DMS79 (cell line): ENCODE results near the gene NEUROG3.
"Not testable (repeated sequence)": the region's sequence is repeated elsewhere in the genome, so short reads cannot be mapped to it uniquely, and the experiment has no call there.

Source experiments
- DNase-seq: peaks from one replicate; lab custom pipeline; 2025; lab: John Stamatoyannopoulos, UW

NEUROG3 gene

GRCh38 chr10:69571618-69572158 is 1.5 kb downstream of the NEUROG3 start:
- DNase-seq = no peak

DNA sequence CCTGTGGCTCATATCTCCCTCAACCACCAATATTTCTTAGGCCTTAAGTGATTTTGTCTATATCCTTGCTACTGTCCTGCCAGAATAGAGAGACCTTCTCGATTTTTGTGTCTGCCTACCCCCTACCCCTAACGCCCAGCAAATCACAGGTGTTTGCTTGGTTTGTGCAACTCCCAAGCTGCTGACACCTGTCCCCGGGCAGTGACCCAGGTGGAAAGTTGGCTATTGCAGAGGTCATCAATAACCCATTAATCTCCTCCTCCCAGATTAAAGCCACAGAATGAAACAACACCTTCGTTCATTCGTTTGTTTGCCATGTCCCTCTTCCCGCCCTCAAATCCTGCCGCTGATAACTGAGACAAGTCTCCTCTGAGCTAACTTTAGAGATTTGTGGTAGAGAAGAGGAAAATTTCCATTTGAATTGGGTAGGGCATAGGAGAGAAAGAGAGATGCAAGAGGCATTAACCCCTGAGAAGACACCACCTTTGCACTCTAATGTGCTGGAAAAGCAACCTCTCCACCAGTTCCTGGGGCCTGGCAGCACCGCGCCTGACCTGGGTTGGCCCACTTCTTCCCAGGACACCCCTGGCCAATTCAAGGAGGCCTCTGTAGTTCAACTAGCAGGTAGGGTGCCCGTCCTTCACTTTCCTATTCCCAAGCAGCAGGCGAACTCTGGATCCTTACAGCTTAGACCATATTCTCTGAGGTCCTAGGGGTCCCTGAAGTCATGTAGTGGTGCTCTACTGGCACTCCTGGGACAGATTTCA is 3.0 kb downstream of the NEUROG3 start:
- DNase-seq = no peak

GRCh38 chr10:69569396-69569934 is 3.8 kb downstream of the NEUROG3 start:
- DNase-seq = no peak

DNA sequence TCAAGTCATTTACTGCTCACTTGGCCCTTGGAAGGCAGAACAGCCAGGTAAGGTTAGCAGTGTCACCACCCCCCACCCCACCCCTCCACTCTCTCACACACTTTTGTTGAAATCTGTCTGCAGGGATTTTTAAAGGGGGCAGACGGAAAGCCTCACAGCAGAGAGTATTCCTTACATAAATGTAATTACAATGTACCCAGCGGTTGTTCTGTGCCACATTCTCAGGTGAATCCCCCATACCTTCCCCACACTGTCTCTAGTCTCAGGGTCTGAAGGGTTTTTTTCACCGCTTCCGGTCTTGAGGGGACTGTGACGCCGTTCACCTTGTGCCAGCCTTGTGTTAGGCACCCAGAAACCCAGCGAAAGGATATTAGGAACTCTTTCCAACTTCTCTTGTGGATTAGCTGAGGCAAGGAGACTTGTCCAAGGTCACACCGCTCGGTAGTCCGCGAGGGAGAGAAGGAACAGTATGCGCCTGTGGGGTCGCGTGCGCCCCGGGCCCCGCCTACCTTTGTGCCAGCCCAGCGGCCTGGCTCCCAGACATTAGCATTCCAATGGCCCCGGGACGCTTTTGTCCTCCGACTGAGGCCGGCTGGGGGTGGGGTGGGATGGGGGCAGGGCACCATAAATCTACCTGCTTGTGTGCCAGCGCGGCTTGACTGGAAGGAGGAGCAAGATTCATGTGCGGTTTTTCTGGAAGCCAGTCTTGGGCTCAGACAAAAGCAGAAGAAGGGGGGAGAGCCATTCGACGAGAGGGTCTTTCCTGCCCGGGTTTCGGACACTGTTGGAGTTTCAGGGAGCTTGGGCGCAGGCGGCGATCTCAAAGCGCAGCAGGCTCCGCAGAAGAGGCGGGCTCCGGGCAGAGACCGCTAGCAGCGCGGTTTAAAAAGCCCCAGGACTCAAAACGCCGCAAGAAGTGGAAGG is 4.5 kb downstream of the NEUROG3 start:
- DNase-seq = no peak

- no peak for DNase-seq
Measured at GRCh38 chr10:69567920-69568319, 5.3 kb downstream of the NEUROG3 start.

DNA sequence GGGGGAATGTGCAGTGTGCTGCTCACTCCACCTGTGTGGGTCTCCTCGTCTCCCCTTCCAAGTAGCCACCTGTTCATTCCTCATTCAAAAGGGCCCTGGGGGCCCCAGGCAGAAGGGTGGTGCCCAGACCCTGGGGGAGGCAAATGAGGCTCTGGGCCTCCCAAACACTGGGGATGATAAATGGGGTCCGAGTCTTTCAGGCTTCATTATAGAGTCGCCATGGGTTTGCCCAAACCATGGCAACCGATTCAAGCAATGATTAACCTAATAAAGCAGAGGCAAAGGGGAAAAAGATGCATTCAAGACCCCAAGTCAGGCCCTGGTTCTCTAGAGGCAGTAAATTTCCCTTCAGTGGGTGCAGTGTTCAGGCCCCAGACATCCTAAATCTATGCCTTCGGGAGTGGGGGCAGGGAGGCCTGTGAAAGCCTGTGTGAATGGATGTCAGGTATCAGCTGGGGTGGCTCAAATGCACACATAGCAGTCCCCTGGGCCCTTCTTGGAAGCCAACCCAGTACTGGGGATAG is 10.4 kb downstream of the NEUROG3 start:
- no peak for DNase-seq

GRCh38 chr10:69559525-69559924 is 13.7 kb downstream of the NEUROG3 start:
- no peak for DNase-seq

- DNase-seq = no peak
Measured at GRCh38 chr10:69558559-69558958, 14.7 kb downstream of the NEUROG3 start.

DNA sequence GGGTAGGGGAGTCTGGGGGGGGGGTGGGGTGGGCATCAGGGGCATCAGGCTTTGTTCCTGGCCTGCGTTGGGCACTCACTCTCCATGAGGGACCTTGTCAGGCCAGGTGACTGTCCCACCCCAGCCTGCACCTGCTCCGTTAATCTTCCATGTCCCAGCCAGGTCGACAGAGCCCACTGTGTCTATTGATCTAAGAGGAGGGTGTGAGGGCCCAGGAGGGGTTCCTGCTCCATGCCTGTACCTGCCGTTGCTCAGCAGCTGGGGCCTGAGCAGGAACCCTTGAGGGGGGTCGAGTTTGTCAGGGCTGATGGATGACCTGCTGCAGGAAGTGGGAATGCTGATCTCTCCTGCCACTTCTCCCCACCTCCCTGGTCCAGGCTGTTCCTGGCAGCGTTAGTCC is 18.6 kb downstream of the NEUROG3 start:
- no peak for DNase-seq

DNA sequence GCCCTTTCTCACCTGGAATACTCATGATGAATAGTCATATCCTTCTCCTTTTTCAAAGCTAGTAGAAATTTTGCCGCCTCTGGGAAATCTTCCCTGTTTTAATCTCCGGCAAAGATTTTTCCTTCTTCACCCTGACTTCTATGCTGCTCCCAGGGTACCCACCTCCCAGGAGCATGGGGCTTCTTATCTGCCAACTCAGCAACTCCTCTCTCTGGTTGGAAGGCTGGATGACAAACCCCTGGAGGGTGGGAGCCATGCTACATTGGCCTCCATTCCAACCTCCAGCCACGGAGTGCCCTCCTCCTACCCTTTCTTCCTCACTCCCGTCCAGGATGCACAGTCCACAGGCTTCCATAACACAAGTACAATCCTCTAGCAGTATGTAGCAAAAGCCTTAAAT is 19.9 kb downstream of the NEUROG3 start:
- no peak for DNase-seq

DNA sequence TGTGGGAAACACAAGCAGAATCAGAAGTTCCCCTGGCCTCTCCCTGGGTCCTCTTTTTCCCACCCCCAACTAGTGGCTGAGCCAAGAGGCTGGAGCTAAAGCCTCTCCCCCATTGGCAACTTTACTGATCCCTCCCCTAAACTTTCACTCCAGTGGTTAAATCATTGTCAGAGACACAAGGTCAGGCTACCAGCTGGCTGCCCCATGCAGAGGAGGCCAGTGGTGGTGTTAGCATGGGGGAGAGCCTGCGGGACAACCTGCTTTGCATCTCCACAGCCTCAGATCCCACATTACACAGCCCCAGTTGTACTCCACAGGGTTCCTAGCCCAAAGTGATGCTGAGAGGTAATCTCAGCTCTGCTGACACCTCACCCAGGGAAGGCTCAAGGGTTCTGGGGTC is 21.0 kb downstream of the NEUROG3 start:
- no peak for DNase-seq

GRCh38 chr10:69549959-69550358 is 23.3 kb downstream of the NEUROG3 start:
- no peak for DNase-seq

DNA sequence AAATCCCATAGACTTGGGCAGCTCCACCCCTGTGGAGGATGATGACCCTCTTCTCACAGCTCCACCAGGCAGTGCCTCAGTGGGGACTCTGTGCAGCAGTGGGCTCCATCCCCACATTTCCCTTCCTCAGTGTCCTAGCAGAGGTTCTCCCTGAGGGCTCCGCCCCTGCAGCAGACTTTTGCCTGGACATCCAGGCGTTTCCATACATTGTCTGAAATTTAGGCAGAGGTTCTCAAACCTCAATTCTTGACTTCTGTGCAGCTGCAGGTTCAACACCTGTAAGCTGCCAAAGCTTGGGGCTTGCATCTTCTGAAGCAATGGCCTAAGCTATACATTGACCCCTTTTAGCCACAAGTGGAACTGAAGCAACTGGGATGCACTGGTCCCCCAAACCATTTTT is 31.8 kb downstream of the NEUROG3 start:
- DNase-seq = no peak

DNA sequence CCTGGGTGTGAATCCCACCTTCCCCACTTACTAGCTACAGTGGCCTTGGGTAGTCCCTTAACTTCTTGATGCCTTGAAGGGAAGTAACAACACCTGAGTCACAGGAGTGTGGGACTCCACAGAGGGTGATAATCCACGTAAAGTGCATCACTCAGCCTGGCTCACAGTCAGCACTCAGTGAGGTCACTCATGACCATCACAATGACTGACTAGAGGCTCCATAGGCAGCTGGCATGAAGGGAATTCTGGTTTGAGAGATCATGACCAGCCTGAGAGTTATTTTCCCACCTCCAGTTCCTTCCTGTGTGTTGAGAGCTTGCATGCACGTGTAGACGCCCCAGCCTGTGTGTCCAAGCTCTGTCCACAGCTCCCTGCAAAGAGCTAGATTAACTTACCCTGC is 34.8 kb downstream of the NEUROG3 start:
- no peak for DNase-seq

- no peak for DNase-seq
Measured at GRCh38 chr10:69537449-69537848, 35.8 kb downstream of the NEUROG3 start.

DNA sequence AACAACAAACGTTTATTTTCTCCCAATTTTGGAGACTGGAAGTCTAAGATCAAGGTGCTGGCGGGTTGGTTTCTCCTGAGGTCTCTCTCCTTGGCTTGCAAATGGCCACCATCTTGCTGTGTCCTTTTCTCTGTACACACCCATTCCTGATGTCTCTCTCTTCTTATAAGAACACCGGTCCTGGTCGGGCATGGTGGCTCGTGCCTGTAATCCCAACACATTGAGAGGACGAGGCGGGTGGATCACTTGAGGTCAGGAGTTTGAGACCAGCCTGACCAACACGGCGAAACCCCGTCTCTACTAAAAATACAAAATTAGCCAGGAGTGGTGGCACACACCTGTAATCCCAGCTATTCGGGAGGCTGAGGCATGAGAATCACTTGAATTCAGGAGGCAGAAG is 36.7 kb downstream of the NEUROG3 start:
- DNase-seq = not testable (repeated sequence)

DNA sequence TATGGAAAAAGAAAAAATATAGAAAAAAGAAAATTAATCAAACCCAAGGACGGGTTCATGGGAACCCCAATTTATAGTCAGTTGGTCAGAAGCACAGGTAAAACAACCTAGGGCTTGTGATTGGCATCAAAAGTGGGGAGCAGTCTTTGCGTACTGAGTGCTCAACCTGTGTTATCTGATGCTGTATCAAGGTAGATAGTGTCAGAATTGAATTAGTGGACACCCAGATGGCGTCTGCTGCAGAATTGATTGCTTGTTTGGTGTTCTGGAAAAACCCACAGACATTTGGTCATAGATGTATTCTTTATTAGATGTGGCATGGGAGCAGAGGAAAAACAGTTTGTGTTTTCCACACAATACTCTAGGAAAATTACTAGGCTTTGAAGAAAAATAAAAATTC is 39.6 kb downstream of the NEUROG3 start:
- DNase-seq = no peak

DNA sequence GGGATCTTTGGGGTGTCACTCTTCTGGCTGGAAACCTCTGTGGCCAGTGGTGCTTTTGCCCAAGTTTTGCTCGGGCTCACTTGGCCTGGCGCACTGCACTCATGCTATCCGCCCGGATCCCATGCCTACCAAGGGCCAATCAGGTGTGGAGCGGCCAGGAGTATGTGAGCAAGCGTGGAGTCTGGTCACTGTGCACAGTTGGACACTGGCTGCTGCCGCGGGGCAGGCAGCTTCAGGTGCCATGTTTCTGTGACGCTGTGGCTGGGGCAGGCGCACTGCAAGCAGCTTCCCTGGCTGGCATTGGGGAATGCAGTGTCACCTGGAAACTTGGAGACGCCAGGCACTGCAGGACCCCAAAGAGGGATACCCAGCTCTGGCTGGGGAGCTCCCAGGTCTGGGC is 45.3 kb downstream of the NEUROG3 start:
- DNase-seq = no peak
